ENCODE measurements around the gene TMEM200C.

The TMEM200C gene

DNA sequence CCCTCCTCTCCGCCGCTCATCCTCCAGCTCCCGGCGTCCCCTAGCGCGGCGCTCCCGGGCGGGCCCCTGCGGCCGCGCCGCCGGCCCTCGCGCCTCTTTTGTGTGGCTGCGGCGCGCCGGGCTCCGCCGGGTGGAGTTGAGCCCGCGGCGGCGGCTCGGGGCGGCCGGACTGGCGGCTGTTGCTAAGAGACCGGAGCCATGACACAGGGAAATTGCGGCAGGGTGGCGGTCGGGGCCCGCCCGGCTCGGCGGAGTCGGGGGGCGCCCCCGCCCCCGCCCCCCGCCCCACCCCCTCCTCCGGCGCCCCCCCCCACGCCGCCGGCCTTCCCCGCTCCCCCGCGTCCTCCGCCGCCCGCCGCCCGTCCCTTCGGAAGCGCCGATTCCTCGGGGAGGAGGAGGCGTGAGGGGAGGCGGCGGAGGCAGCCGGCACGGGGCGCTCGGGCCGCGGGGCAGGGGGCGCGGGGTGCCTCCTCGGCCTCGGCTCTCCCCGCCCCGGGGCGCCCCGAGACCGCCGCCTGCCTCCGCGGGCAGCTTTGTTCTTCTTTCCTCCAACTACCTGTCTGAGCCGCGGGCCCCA lies at the start of gene TMEM200C:
Gene TMEM200C, minus strand, starts transcription at position 224 of the 577 bp plus-strand sequence. CDS start 3,459 bp downstream, outside the sequence.
- peak in 1 of 2 experiments; percentile 45 for DNase-seq

GRCh38 chr18:5944448-5944847 lies 49.1 kb upstream of the TMEM200C start:
- DNase-seq, result no peak

GRCh38 chr18:5943514-5943913 lies 48.2 kb upstream of the TMEM200C start:
- no peak for DNase-seq

GRCh38 chr18:5942591-5942990 lies 47.3 kb upstream of the TMEM200C start:
- DNase-seq, result no peak

GRCh38 chr18:5941890-5942289 lies 46.6 kb upstream of the TMEM200C start:
- no peak for DNase-seq

DNA sequence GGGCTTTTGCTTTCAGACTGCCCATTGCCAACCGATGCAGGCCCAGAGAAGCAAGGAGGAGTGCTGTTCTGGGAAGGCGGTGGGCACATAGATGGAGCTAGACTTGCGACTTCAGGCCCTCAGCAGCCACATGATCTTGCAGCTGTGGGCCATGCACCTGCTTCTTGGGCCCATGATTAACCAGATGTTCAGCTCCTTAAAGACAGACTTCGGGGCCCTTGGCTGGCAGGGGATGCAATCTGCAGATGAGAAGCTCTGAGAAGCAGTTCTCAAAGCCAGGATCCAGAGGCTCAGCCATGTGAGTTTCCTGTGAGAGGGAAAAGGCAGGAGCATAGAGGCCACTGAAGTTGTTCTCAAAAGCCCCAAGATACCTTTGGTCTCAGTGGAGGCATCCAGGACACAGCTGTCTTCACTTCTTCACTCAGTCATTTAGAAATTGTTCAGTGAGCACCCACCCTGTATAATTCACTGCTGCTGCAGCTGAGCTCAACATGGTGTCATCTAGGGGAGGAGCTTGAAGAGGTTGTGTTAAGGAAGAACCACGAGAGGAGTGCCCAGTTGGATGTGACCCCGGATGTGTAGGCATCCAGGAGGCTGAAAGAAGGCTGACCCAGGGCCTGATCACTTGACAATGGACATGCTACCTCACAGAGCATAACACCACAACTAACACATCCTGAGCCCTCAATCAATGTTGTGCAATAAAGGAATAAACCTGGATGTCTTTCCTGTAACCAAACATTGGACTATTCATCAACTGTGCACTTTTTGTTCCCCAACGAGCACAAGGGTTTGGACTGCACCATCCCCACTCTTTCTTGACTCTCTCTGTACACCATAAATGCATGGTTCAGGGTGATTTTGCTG lies 44.7 kb upstream of the TMEM200C start:
- DNase-seq, result no peak

DNA sequence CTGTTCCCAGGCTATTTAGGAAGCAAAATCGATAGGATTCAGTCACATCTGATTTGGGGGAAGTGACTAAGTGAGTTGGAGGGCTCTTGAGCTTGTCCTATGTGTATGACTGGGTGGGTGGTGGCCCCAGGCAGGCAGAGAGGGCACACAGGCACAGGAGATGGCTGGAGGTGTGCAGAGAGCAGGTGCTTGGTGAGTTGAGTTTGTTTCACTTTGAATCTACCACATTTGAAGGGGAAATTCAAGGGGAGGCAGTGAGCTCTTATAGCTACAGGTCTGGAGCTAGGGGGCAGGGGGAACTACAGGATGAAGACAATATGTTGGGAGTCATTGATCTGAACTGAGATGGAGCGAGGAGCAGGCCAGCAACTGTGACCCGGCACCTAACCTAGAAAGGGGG lies 42.5 kb upstream of the TMEM200C start:
- DNase-seq, result no peak

DNA sequence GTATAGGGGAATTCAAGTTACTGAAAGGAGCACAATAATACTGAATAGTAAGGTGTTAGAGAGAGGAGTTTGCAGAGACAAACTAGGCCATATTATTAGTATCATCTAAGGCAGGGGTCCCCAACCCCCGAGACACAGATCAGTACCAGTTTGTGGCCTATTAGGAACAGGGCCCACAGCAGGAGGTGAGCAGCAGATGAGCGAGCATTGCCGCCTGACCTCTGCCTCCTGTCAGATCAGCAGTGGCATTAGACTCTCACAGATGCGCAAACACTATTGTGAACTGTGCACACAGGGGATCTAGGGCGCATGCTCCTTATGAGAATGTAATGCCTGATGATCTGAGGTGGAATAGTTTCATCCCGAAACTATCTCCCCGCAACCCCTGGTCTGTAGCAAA lies 41.8 kb upstream of the TMEM200C start:
- DNase-seq, result no peak

DNA sequence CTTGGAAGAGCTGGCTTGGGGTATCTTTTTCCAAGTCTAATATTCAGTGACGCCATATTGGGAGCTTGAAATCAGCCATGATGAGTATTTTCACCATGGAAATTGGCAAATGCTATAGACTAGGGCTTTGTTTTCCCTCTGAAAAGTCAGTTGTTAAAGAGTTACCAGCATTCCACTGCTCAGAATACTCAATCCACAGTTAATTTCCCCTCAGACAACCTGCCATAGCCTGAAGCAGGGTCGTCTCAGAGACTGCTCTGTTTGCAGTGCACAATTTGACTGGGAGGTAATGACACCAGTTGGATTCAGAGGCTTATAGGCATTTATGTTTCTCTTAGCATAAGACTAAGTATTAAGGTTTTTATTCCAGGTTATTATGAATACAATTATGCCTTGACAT lies 35.5 kb upstream of the TMEM200C start:
- no peak for DNase-seq

GRCh38 chr18:5918205-5918858 lies 23.0 kb upstream of the TMEM200C start:
- no peak for DNase-seq

DNA sequence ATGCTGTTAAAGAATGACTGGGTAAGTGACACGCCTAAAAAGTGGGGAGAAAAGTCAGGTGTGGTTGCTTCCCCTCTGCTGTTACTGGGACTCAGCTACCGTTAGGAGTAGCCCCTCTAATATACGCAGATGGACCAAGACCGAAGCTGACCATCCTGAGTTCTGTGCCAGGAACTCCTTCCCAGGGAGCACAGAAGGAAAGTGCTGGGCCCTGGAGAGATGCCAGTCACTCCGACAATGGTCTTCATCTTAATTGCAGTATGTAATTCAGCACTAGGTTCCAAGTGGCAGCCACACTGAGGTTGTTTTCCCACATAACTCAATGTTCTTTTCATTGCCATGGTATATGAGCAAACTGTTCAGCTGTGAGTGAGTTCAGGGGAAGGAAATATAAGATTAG lies 19.6 kb upstream of the TMEM200C start:
- no peak for DNase-seq

GRCh38 chr18:5914016-5914415 lies 18.7 kb upstream of the TMEM200C start:
- no peak for DNase-seq

- DNase-seq, result no peak
Observed at GRCh38 chr18:5912566-5912965, 17.2 kb upstream of the TMEM200C start.

DNA sequence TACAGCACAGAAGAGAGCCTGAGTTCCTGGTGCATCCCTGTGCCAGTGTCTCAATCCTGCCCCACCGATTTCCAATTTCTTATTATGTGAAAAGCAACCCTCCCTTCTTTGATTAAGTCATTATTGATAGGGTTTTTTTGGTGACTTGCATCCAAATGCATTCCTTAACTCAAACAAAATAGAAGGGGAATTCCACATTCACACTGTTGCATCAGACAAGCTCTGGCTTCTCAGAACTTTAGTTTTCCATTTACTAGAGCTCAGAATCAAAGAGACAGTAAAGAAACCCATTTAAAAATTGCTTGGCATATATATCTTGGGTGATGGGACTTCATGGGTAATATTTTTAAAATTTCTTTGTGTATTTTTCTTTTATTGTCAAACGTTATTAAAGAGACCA lies 13.8 kb upstream of the TMEM200C start:
- no peak for DNase-seq

DNA sequence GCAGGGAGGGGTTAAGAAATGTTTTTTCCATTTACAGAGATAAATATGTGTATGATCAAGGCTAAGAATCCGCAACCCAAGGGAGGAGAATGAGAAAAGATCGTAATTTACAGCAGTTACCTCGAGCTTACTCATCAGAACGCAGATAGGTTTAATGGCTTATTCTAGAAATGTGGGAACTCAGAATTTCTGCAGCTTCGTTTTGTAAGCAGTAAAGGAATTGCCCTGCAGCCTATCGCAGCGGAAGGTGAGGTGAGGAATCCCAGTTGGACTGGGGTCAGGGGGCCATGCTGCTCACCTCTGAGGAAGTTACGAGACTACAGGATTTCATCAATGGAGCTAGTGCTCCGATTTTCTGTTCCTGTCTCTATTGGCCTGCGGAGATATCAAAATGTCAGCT lies 8.1 kb upstream of the TMEM200C start:
- DNase-seq, result no peak

GRCh38 chr18:5900262-5900661 lies 4.9 kb upstream of the TMEM200C start:
- no peak for DNase-seq

DNA sequence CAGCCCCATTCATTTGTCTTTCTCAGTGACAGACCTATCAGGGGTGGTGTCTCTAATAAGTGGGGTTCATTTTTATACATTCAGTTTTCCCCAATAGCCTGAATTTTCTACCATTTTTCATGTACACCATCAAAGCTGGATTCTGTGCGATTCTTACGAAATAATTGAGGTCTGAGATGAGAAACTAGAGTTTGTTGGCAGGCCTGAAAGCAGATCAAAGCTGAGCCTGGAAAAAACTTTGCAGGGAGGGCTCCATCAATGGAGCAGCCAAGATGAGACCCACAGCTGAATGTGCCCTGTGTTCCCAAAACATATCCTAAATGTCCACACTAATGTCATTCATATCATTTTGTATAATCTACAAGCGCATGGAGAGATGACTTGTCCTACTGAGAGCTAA lies 4.5 kb upstream of the TMEM200C start:
- DNase-seq, result no peak

- peak in 1 of 2 experiments; percentile 57 for DNase-seq
Observed at GRCh38 chr18:5895876-5896740, 786 bp upstream of the TMEM200C start.

GRCh38 chr18:5894611-5895298 lies 567 bp downstream of the TMEM200C start:
- DNase-seq, result peak in 1 of 2 experiments; percentile 34

DNA sequence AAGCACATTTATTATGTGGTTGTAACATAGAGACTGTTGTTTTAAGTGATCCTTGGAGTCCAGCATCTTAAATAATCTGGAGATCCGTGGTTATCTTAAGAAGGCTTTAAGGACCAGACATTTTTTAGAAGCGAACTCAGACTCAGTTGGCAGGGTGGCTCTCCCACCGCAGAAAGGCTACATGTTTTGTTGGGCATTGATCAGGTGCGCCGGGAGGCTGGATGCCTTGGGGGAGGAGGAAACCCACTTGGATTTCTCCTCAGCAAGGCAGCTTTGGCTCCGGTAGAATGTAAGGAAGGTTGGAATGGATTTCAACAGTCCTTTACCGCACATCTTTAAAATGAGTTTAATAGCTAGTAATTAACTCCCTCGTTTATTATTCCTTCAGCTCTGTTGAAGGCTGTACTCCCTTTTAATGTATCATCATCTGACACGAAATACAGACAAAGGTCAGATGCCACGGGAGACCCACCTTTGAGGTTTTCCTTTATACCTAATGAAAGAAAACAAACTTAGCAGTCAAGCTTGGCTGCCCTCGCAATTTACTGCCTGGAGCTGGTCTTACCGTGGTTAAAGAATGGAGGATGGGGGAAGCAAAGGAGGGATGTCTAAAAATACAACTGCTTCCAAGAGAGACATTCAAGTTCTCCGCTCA lies 1.2 kb downstream of the TMEM200C start:
- no peak for DNase-seq

- DNase-seq, result no peak
Observed at GRCh38 chr18:5892823-5893431, 2.4 kb downstream of the TMEM200C start.

Measured in NCI-H524 (cell line).